PC-3 (cell line): Measurements from ENCODE around the gene HIVEP3. TPM values are rescaled to one million over a fixed set of nuclear protein-coding genes. Genes with fewer than 3 reads are reported as not detected.

Experiments
- ATAC-seq: fragments of 200-7000 bp; cut with Tn5 transposase; 2 replicates; pipeline ENCODE4 v1.9.1; 2020; ENCODE audit warnings: mild to moderate bottlenecking, moderate library complexity
- BruUV-seq: library from RNA; stranded (reverse); fragments of 400-500 nt; replicated peaks from 2 replicates; lab custom pipeline; 2021; lab: Mats Ljungman, UMichigan
- CTCF ChIA-PET: fragments of 300-600 bp; sonication (Branson Sonifier 250); formaldehyde crosslinking; loops from one replicate; lab custom pipeline; 2022; ENCODE audit warnings: antibody characterized with exemption; lab: Charles Lee
- POLR2A ChIA-PET: fragments of 300-600 bp; sonication (Branson Sonifier 250); formaldehyde crosslinking; loops from one replicate; lab custom pipeline; 2022; ENCODE audit warnings: antibody characterized with exemption; ENCODE audit not compliant: unreplicated experiment; lab: Charles Lee
- DNase-seq: peaks from one replicate; pipeline ENCODE4 v3.0.0-alpha.2; 2015
- H2AFZ ChIP-seq: fragments of 300-600 bp; sonication (generic); 2 replicates; pipeline ENCODE4 v1.6.0; 2016; ENCODE audit warnings: antibody characterized with exemption, low read length
- H3F3A ChIP-seq: fragments of 300-600 bp; sonication (generic); one replicate; pipeline ENCODE4 v1.6.0; 2017; ENCODE audit warnings: antibody characterized with exemption, low read length, control low read depth, mild to moderate bottlenecking; ENCODE audit not compliant: unreplicated experiment
- H3K27ac ChIP-seq: fragments of 300-600 bp; sonication (generic); 2 replicates; pipeline ENCODE4 v1.5.1; 2016; ENCODE audit warnings: mild to moderate bottlenecking, low read length
- H3K27me3 ChIP-seq: fragments of 300-600 bp; sonication (generic); 2 replicates; pipeline ENCODE4 v1.6.1; 2016; ENCODE audit warnings: low read length, mixed read lengths
- H3K36me3 ChIP-seq: fragments of 300-600 bp; sonication (generic); 2 replicates; pipeline ENCODE4 v1.6.1; 2016; ENCODE audit warnings: low read depth, mixed run types, low read length, mixed read lengths
- H3K4me1 ChIP-seq: fragments of 300-600 bp; sonication (generic); 2 replicates; pipeline ENCODE4 v1.5.1; 2016; ENCODE audit warnings: low read length; ENCODE audit not compliant: insufficient read depth
- H3K4me2 ChIP-seq: fragments of 300-600 bp; sonication (generic); 2 replicates; pipeline ENCODE4 v1.6.0; 2016; ENCODE audit warnings: low read length
- H3K4me3 ChIP-seq: fragments of 300-600 bp; sonication (generic); 2 replicates; pipeline ENCODE4 v1.5.1; 2016; ENCODE audit warnings: mild to moderate bottlenecking, low read length, mixed read lengths
- H3K79me2 ChIP-seq: fragments of 300-600 bp; sonication (generic); 2 replicates; pipeline ENCODE4 v1.6.1; 2017; ENCODE audit warnings: low read length, mixed read lengths
- H3K9ac ChIP-seq: fragments of 300-600 bp; sonication (generic); 2 replicates; pipeline ENCODE4 v1.6.0; 2016; ENCODE audit warnings: mild to moderate bottlenecking, low read length
- H3K9me2 ChIP-seq: fragments of 300-600 bp; sonication (generic); replicated peaks from 2 replicates; pipeline ENCODE4 v1.6.1; 2016; ENCODE audit warnings: mixed run types, low read length, mixed read lengths
- H3K9me3 ChIP-seq: fragments of 300-600 bp; sonication (generic); 2 replicates; pipeline ENCODE4 v1.6.1; 2016; ENCODE audit warnings: low read length, mixed read lengths
- H4K20me1 ChIP-seq: fragments of 300-600 bp; sonication (generic); 2 replicates; pipeline ENCODE4 v1.6.1; 2016; ENCODE audit warnings: low read length, mixed read lengths
- CTCF ChIP-seq: fragments of 300-600 bp; sonication (generic); conservative IDR thresholded peaks from 2 replicates; pipeline ENCODE4 v1.5.1; 2017; ENCODE audit warnings: antibody characterized with exemption, low read depth, mild to moderate bottlenecking, low read length
- EZH2 ChIP-seq: fragments of 300-600 bp; sonication (generic); IDR thresholded peaks from one replicate; pipeline ENCODE4 v1.6.1; 2017; ENCODE audit warnings: antibody characterized with exemption, mild to moderate bottlenecking, low read length; ENCODE audit not compliant: unreplicated experiment
- EZH2phosphoT487 ChIP-seq: fragments of 300-600 bp; sonication (generic); IDR thresholded peaks from 2 replicates; pipeline ENCODE4 v1.6.1; 2018; ENCODE audit warnings: mild to moderate bottlenecking, antibody characterized with exemption, low read length, borderline replicate concordance
- intact Hi-C: fragments of 100-400 bp; cut with micrococcal nuclease; formaldehyde crosslinking; loops from 2 replicates; pipeline ENCODE4 v1.9.0; 2023
- total RNA-seq: library from RNA; depleted of rRNA; stranded (reverse); fragments of >200 nt; gene quantifications from 2 replicates; pipeline ENCODE4 v1.2.3, GENCODE V29; 2014

The HIVEP3 gene
- total RNA-seq, 1 experiment from 2014 or later, result 9.8 TPM

DNA sequence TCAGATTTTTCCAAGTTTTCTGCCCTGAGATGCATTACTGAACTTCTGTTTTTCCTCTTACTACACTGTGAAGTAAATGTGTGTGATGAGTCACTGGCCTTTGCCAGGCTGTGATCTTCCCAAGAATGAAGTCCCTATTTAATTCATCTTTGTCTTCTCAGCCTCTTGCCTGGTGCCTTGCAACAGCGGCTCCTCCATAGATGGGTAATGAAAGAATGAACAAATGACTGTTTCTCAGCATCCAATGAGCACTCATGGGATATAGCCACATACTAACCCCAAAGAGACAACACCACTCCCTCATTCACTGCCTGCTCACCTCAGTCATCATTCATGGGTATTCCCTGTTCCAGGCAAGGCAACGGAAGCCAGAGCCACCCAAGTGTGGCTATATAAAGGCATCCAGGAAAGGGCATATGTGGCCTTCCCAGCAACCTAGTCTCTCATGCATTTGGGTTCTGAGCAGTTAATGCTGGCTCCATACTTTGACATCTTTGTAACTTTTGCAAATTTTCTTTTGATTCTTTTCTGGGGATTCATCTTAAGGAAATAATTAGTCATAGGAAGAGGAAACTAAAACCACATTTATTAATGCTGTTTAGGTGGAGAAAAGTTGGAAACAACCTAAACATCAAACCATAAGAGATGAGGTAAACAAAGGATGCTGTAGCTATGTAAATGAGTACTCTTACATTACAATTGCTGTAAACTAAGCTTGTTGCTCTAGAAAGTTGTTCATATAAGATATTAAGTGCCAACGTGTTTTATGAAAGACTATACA is 71.9 kb downstream of the HIVEP3 start:
- POLR2A ChIA-PET, result interaction anchor here (0.6 kb wide), 1 partner anchor 14 kb away, joined by 3 read pairs; no protein-coding TSS in a partner anchor
- H3K36me3 ChIP-seq, result no peaks in the 10 kb centered on the region

DNA sequence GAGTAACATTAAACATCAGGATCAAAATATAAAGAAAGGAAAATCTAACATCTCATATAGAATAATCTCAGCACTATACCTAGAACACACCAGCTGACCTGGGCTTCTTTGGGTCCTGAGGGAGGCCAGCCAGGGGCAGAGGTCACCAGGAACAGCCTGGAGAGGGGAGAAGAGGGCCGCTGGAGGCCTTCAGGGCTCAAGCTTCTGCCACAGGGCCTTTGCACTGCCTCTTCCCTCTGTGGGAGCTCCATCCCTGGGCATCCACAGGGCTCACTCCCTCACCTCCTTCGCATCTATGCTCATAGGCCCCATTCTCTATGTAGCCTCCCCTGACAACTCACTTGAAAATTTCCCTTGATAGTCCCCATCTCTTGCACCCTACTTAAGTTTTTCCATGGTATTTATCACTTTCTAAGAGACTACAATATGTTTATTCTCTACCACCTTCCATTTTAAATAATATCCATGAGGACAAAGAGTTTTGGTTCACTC is 73.9 kb downstream of the HIVEP3 start:
- H3K4me1 ChIP-seq, result peaks cover 69% of the 10 kb centered on the region
- H3K27me3 ChIP-seq, result no peaks in the 10 kb centered on the region
- H4K20me1 ChIP-seq, result no peaks in the 10 kb centered on the region
- no peaks in the 10 kb centered on the region for H3K9me3 ChIP-seq
- H3K79me2 ChIP-seq, result peaks cover 8% of the 10 kb centered on the region
- H3K36me3 ChIP-seq, result no peaks in the 10 kb centered on the region
- H3K9ac ChIP-seq, result no peak overlapping the region
- no peak overlapping the region for H3K4me3 ChIP-seq
- no peak overlapping the region for H2AFZ ChIP-seq
- no TSS peak for BruUV-seq
- ATAC-seq (no peak), DNase-seq (no peak)
- H3K4me2 ChIP-seq, result no peak overlapping the region
- H3K9me2 ChIP-seq, result no peaks in the 10 kb centered on the region
- no peak for TF ChIP-seq EZH2
- no peak for TF ChIP-seq CTCF
- TF ChIP-seq EZH2phosphoT487, result no peak
- ChIA-PET CTCF (no interaction called here), POLR2A (no interaction called here)
- no peak overlapping the region for H3K27ac ChIP-seq
- H3F3A ChIP-seq, result no peaks in the 10 kb centered on the region
- intact Hi-C loops, result loop anchor here (5.0 to 10.0 kb wide), 4 partner anchors 57 to 490 kb away; partner anchors contain the start of gene FOXJ3

More for the DNA sequence above, 71.9 kb downstream of the HIVEP3 start:
- Histone ChIP-seq H3K4me1 (peaks cover 72% of the 10 kb centered on the region), H3K27me3 (no peaks in the 10 kb centered on the region), H3K9me2 (no peaks in the 10 kb centered on the region), H3F3A (no peaks in the 10 kb centered on the region), H3K9me3 (no peaks in the 10 kb centered on the region), H4K20me1 (no peaks in the 10 kb centered on the region), H3K79me2 (peaks cover 18% of the 10 kb centered on the region), H2AFZ (no peak overlapping the region), H3K9ac (no peak overlapping the region), H3K27ac (peak overlapping the region; percentile 71), H3K4me3 (no peak overlapping the region), H3K4me2 (peak overlapping the region; percentile 38; the same call in 1 of the 2 replicates)
- intact Hi-C loops, result loop anchor here (10.0 kb wide), 2 partner anchors 138 to 488 kb away; partner anchors contain the start of gene FOXJ3
- TF ChIP-seq CTCF, result no peak
- no peak for TF ChIP-seq EZH2
- no peak for TF ChIP-seq EZH2phosphoT487
- peak; percentile 53 for ATAC-seq
- CTCF ChIA-PET, result interaction anchor here (0.5 kb wide), 1 partner anchor 189 kb away, joined by 7 read pairs; no protein-coding TSS in a partner anchor
- peak; percentile 43 for DNase-seq
- no TSS peak for BruUV-seq
